GM19397 (cell line): ENCODE data around the gene LRRC51.
"Not testable (repeated sequence)": the region's sequence is repeated elsewhere in the genome, so short reads cannot be mapped to it uniquely, and the experiment has no call there.

Source experiments
- ATAC-seq: cut with Tn5 transposase; IDR thresholded peaks from one replicate; pipeline ENCODE4 v1.9.1; 2021; ENCODE audit warnings: mild to moderate bottlenecking, moderate library complexity; ENCODE audit not compliant: unreplicated experiment

Gene LRRC51

DNA sequence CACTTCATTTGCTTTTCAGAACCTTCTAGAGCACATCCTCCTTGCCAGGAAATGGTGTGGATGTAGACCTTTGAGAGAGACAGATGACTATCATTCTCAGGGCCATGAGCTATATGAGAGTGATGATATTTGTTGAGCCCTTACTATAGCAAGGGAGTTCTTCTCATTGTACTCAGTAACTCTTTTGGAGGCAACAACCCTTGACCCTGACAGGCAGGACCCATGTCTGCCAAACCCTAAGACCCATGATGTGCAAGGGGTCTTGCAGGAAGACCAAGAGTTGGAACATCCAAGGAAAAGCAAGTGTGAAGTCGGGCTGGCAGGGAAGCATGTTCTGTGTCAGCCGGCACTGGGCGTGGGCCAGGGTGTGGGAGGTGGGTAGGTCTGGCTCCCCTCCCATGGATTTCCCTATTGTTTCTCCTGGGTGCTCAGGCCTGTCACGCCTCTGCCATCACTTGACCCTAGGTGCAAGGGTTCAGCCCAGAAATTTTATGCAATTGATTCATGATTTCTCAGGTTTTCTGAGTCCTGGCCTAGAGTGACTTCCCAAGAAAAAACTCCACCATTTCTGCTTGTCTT is 56.1 kb downstream of the LRRC51 start:
- no peak for ATAC-seq

GRCh38 chr11:72138821-72139390 is 58.3 kb downstream of the LRRC51 start:
- no peak for ATAC-seq

DNA sequence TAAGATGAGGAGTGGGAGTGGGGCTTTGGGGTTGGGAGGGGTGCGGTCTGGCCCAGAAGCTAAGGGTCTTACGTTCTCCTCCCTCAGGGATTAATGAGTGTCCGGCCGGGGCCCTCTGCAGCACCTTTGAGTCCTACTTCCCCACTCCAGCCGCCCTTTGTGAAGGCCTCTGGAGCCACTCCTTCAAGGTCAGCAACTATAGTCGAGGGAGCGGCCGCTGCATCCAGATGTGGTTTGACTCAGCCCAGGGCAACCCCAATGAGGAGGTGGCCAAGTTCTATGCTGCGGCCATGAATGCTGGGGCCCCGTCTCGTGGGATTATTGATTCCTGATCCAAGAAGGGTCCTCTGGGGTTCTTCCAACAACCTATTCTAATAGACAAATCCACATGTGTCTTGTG is 58.9 kb downstream of the LRRC51 start:
- ATAC-seq: no peak

- ATAC-seq: no peak
Measured at GRCh38 chr11:72140661-72141060, 60.0 kb downstream of the LRRC51 start.

- no peak for ATAC-seq
Measured at GRCh38 chr11:72141066-72141465, 60.4 kb downstream of the LRRC51 start.

- ATAC-seq: not testable (repeated sequence)
Measured at GRCh38 chr11:72142086-72142485, 61.4 kb downstream of the LRRC51 start.

DNA sequence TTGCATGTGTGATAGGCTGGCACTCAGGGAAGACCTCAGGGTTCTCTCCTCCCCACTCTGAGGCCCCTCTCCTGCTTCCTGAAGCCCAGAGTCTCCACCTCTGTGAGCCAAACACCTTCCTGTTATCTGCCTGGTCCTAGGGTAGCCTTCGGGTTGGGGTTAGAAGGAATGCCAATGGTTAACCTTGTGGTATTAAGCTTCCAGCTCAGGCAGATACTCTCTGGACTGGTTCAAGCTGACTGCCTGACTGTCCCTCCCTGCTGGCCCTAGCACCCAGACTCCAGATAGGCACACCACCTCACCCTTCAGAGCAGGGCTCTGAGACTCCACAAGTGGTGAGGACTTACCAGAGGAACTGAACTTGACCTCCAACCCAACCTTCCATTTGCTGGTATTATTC is 61.9 kb downstream of the LRRC51 start:
- not testable (repeated sequence) for ATAC-seq

- no peak for ATAC-seq
Measured at GRCh38 chr11:72144807-72145565, 64.3 kb downstream of the LRRC51 start.
